HepG2 (cell line): ENCODE results near the gene TTC31. TPM values are rescaled to one million over a fixed set of nuclear protein-coding genes. Genes with fewer than 3 reads are reported as not detected.
A peak's percentile ranks its signal among the peaks of the same experiment; 100 is the strongest.

Experiments used
- AFF4 ChIP-seq: sonication (generic); formaldehyde crosslinking; IDR thresholded peaks from 2 replicates; pipeline ENCODE4 v1.4.0; 2020; ENCODE audit warnings: missing genetic modification reagents
- BRD4 ChIP-seq: sonication (generic); formaldehyde crosslinking; IDR thresholded peaks from 2 replicates; pipeline ENCODE4 v1.4.0; 2020; ENCODE audit warnings: missing genetic modification reagents
- CENPT ChIP-seq: sonication (generic); formaldehyde crosslinking; IDR thresholded peaks from 2 replicates; pipeline ENCODE4 v1.8.0; 2022; ENCODE audit warnings: low read depth, mild to moderate bottlenecking, moderate library complexity, missing genetic modification reagents
- ESRRA ChIP-seq: sonication (generic); formaldehyde crosslinking; IDR thresholded peaks from 2 replicates; pipeline ENCODE4 v1.5.1; 2020; ENCODE audit warnings: mild to moderate bottlenecking, low read depth, missing genetic modification reagents
- HBP1 ChIP-seq: IDR thresholded peaks from 2 replicates; pipeline ENCODE4 v1.6.1; 2016; ENCODE audit warnings: low read depth, control low read depth
- IRX3 ChIP-seq: sonication (generic); formaldehyde crosslinking; IDR thresholded peaks from 2 replicates; pipeline ENCODE4 v1.8.1; 2023; ENCODE audit warnings: mild to moderate bottlenecking, low read depth, missing genetic modification reagents, borderline replicate concordance
- KAT2B ChIP-seq: fragments of 150-350 bp; IDR thresholded peaks from 2 replicates; pipeline ENCODE4 v1.6.1; 2014; ENCODE audit warnings: low read depth, low read length, borderline replicate concordance
- MXD1 ChIP-seq: sonication (generic); formaldehyde crosslinking; IDR thresholded peaks from 2 replicates; pipeline ENCODE4 v1.4.0; 2020; ENCODE audit warnings: mild to moderate bottlenecking, missing genetic modification reagents
- NR0B2 ChIP-seq: sonication (generic); formaldehyde crosslinking; IDR thresholded peaks from 2 replicates; pipeline ENCODE4 v1.4.0; 2020; ENCODE audit warnings: mild to moderate bottlenecking, missing genetic modification reagents
- PLRG1 ChIP-seq: fragments of 450-650 bp; conservative IDR thresholded peaks from 2 replicates; pipeline ENCODE4 v1.6.1; 2016
- SP140L ChIP-seq: sonication (generic); formaldehyde crosslinking; IDR thresholded peaks from 2 replicates; pipeline ENCODE4 v1.4.0; 2020; ENCODE audit warnings: missing genetic modification reagents, borderline replicate concordance
- SPEN ChIP-seq: sonication (generic); formaldehyde crosslinking; IDR thresholded peaks from 2 replicates; pipeline ENCODE4 v1.5.1; 2020; ENCODE audit warnings: low read depth, mild to moderate bottlenecking, missing genetic modification reagents
- TIGD3 ChIP-seq: sonication (generic); formaldehyde crosslinking; IDR thresholded peaks from 2 replicates; pipeline ENCODE4 v1.5.1; 2020; ENCODE audit warnings: mild to moderate bottlenecking, missing genetic modification reagents, borderline replicate concordance
- ZFP36L1 ChIP-seq: sonication (generic); formaldehyde crosslinking; IDR thresholded peaks from 2 replicates; pipeline ENCODE4 v1.8.0; 2022; ENCODE audit warnings: mild to moderate bottlenecking, missing genetic modification reagents, moderate library complexity
- ZFP37 ChIP-seq: sonication (generic); formaldehyde crosslinking; IDR thresholded peaks from 2 replicates; pipeline ENCODE4 v1.4.0; 2020; ENCODE audit warnings: missing genetic modification reagents, borderline replicate concordance
- ZNF333 ChIP-seq: sonication (generic); formaldehyde crosslinking; IDR thresholded peaks from 2 replicates; pipeline ENCODE4 v1.4.0; 2020; ENCODE audit warnings: mild to moderate bottlenecking, missing genetic modification reagents, borderline replicate concordance
- ZNF367 ChIP-seq: sonication (generic); formaldehyde crosslinking; IDR thresholded peaks from 2 replicates; pipeline ENCODE4 v1.4.0; 2020; ENCODE audit warnings: missing genetic modification reagents, borderline replicate concordance
- ZNF44 ChIP-seq: sonication (generic); formaldehyde crosslinking; IDR thresholded peaks from 2 replicates; pipeline ENCODE4 v1.5.1; 2020; ENCODE audit warnings: mild to moderate bottlenecking, missing genetic modification reagents
- ZNF468 ChIP-seq: sonication (generic); formaldehyde crosslinking; IDR thresholded peaks from 2 replicates; pipeline ENCODE4 v1.8.0; 2022; ENCODE audit warnings: mild to moderate bottlenecking, moderate library complexity, missing genetic modification reagents
- ZNF562 ChIP-seq: sonication (generic); formaldehyde crosslinking; IDR thresholded peaks from 2 replicates; pipeline ENCODE4 v1.8.0; 2022; ENCODE audit warnings: missing genetic modification reagents, borderline replicate concordance
- ZNF615 ChIP-seq: sonication (generic); formaldehyde crosslinking; IDR thresholded peaks from 2 replicates; pipeline ENCODE4 v1.5.0; 2020; ENCODE audit warnings: mild to moderate bottlenecking, missing genetic modification reagents, borderline replicate concordance
- polyA plus RNA-seq, 8 experiments: library from polyadenylated mRNA; depleted of rRNA in 3 of 8; stranded (reverse) in 7 of 8; unstranded in 1 of 8; fragments of >200 nt; fragmentation: Illumina TruSeq in 4 of 8; extraction: Trizol in 4 of 8; gene quantifications; 2 replicates each; pipeline versions ENCODE4 v1.2.1 to v1.2.3, GENCODE V29; 2011 to 2016; ENCODE audit warnings: low read depth in 4 of 8, missing spikeins in 1 of 8, mixed read lengths in 1 of 8; ENCODE audit not compliant: insufficient read depth in 1 of 8
- total RNA-seq, 5 experiments: library from RNA; depleted of rRNA; stranded (reverse); fragments of >200 nt; fragmentation: Illumina TruSeq; extraction: Trizol; gene quantifications; 2 replicates each; pipeline ENCODE4 v1.2.3, GENCODE V29; 2016; ENCODE audit warnings: low read depth in 1 of 5

The TTC31 gene
- total and polyA plus RNA-seq, 2 of the 13 experiments (the other 11 are each of a cell fraction or from before 2014, with no cell fraction given): 28.3 to 39.5 TPM

- TF ChIP-seq MXD1 (CRISPR knock-in tag): peak; percentile 96
- no peak; the same call in 1 of the 2 replicates for TF ChIP-seq ZFP37
- TF ChIP-seq HBP1 (CRISPR knock-in tag): peak; percentile 69; the same call in 1 of the 2 replicates
- peak; percentile 83 for TF ChIP-seq SPEN (CRISPR knock-in tag)
- TF ChIP-seq BRD4: peak; percentile 46; the same call in 1 of the 2 replicates
- TF ChIP-seq ZNF468 (CRISPR knock-in tag): no peak
- no peak for TF ChIP-seq TIGD3 (CRISPR knock-in tag)
- no peak for TF ChIP-seq ZNF562
- no peak for TF ChIP-seq AFF4
- no peak for TF ChIP-seq IRX3
- peak; percentile 97 for TF ChIP-seq ZNF333 (CRISPR knock-in tag)
- TF ChIP-seq CENPT (CRISPR knock-in tag): 0 out of 2 replicates have a peak, but pooled peaks have one; percentile 70
- TF ChIP-seq SP140L (CRISPR knock-in tag): no peak
- TF ChIP-seq ZNF44 (CRISPR knock-in tag): no peak; the same call in 1 of the 2 replicates
- no peak for TF ChIP-seq PLRG1
- peak; percentile 53; the same call in 1 of the 2 replicates for TF ChIP-seq ZFP36L1 (CRISPR knock-in tag)
- peak; percentile 39 for TF ChIP-seq ESRRA (CRISPR knock-in tag)
- TF ChIP-seq KAT2B: no peak
- TF ChIP-seq ZNF615 (CRISPR knock-in tag): peak; percentile 92; the same call in 1 of the 2 replicates
- peak; percentile 67; the same call in 1 of the 2 replicates for TF ChIP-seq NR0B2 (CRISPR knock-in tag)
- no peak for TF ChIP-seq ZNF367 (CRISPR knock-in tag)
Observed at GRCh38 chr2:74529357-74530238, 46.7 kb downstream of the TTC31 start, which contains the start of the genes AUP1 and HTRA2 (continued).
